HAP-1 (cell line): ENCODE measurements around the gene CD68.
"Not testable (repeated sequence)": the region's sequence is repeated elsewhere in the genome, so short reads cannot be mapped to it uniquely, and the experiment has no call there.

Experiments
- DNase-seq, 2 experiments: peaks; one replicate each; pipeline ENCODE4 v3.0.0-alpha.2; 2016 to 2020; ENCODE audit warnings: low spot score in 2 of 2
- H3K27me3 ChIP-seq: fragments of 250-450 bp; sonication (Bioruptor Pico); 2 replicates; pipeline ENCODE4 v1.5.1; 2020; ENCODE audit warnings: low read depth, mild to moderate bottlenecking, moderate library complexity
- H3K36me3 ChIP-seq: fragments of 250-450 bp; sonication (Bioruptor Pico); replicated peaks from 2 replicates; pipeline ENCODE4 v1.5.1; 2020; ENCODE audit warnings: mild to moderate bottlenecking
- H3K4me1 ChIP-seq: fragments of 250-450 bp; sonication (Bioruptor Pico); 2 replicates; pipeline ENCODE4 v1.5.1; 2020; ENCODE audit warnings: mild to moderate bottlenecking
- H3K4me3 ChIP-seq: fragments of 250-450 bp; sonication (Bioruptor Pico); 2 replicates; pipeline ENCODE4 v1.5.1; 2020; ENCODE audit warnings: mild to moderate bottlenecking, moderate library complexity
- H3K9me3 ChIP-seq: fragments of 250-450 bp; sonication (Bioruptor Pico); 2 replicates; pipeline ENCODE4 v1.5.1; 2020; ENCODE audit warnings: mild to moderate bottlenecking, moderate library complexity
- in situ Hi-C: fragments of 300-500 bp; cut with MboI; formaldehyde crosslinking; loops from 3 replicates; pipeline ENCODE4 v1.14.3; 2020; ENCODE audit warnings: low sequenced_read_pairs, inconsistent platforms, mixed read lengths

The CD68 gene

GRCh38 chr17:7597561-7597960, 18.1 kb downstream of the CD68 start:
- DNase-seq, H3K9me3 ChIP-seq, H3K4me1 ChIP-seq, in situ Hi-C loops, H3K27me3 ChIP-seq, H3K4me3 ChIP-seq: not testable (repeated sequence)
- H3K36me3 ChIP-seq, result peaks cover 95% of the 10 kb centered on the region

GRCh38 chr17:7606280-7606679, 26.8 kb downstream of the CD68 start:
- in situ Hi-C loops, result no loop called here
- H3K4me3 ChIP-seq, result no peak overlapping the region
- DNase-seq, result no peak
- H3K9me3 ChIP-seq, result no peaks in the 10 kb centered on the region
- peaks cover 3% of the 10 kb centered on the region; the same call in 1 of the 2 replicates for H3K4me1 ChIP-seq
- no peaks in the 10 kb centered on the region for H3K27me3 ChIP-seq
- H3K36me3 ChIP-seq, result peaks cover 49% of the 10 kb centered on the region

- in situ Hi-C loops, result no loop called here
- Histone ChIP-seq H3K27me3 (no peaks in the 10 kb centered on the region), H3K9me3 (no peaks in the 10 kb centered on the region), H3K36me3 (peaks cover 16% of the 10 kb centered on the region), H3K4me1 (peaks cover 12% of the 10 kb centered on the region), H3K4me3 (no peak overlapping the region)
- no peak for DNase-seq
Observed at GRCh38 chr17:7610641-7611040, 31.2 kb downstream of the CD68 start.

GRCh38 chr17:7611635-7612293, 32.3 kb downstream of the CD68 start:
- H3K36me3 ChIP-seq, result peaks cover 10% of the 10 kb centered on the region
- H3K4me3 ChIP-seq, result no peak overlapping the region
- in situ Hi-C loops, result no loop called here
- peaks cover 12% of the 10 kb centered on the region for H3K4me1 ChIP-seq
- H3K27me3 ChIP-seq, result no peaks in the 10 kb centered on the region
- no peak for DNase-seq
- H3K9me3 ChIP-seq, result no peaks in the 10 kb centered on the region

GRCh38 chr17:7612294-7612640, 32.8 kb downstream of the CD68 start:
- H3K4me3 ChIP-seq, result no peak overlapping the region
- DNase-seq, result no peak
- H3K36me3 ChIP-seq, result peaks cover 10% of the 10 kb centered on the region
- no peaks in the 10 kb centered on the region for H3K27me3 ChIP-seq
- in situ Hi-C loops, result no loop called here
- no peaks in the 10 kb centered on the region for H3K9me3 ChIP-seq
- H3K4me1 ChIP-seq, result peaks cover 12% of the 10 kb centered on the region

GRCh38 chr17:7613769-7614424, 34.5 kb downstream of the CD68 start:
- Histone ChIP-seq H3K9me3 (no peaks in the 10 kb centered on the region), H3K36me3 (peaks cover 10% of the 10 kb centered on the region), H3K27me3 (no peaks in the 10 kb centered on the region), H3K4me3 (peak overlapping the region; percentile 61), H3K4me1 (peaks cover 12% of the 10 kb centered on the region)
- DNase-seq, result no peak
- in situ Hi-C loops, result no loop called here

- in situ Hi-C loops, result no loop called here
- no peaks in the 10 kb centered on the region for H3K27me3 ChIP-seq
- DNase-seq, result peak; percentile 100
- no peaks in the 10 kb centered on the region for H3K9me3 ChIP-seq
- peak within 1 kb of the TSS; percentile 61 for H3K4me3 ChIP-seq
- peaks cover 9% of the 10 kb centered on the region for H3K4me1 ChIP-seq
- H3K36me3 ChIP-seq, result peaks cover 6% of the 10 kb centered on the region
Observed at GRCh38 chr17:7614425-7615264, 35.2 kb downstream of the CD68 start, which contains the start of gene FXR2. Gene FXR2, minus strand, starts transcription at chr17:7614897. Its CDS starts 365 bp downstream, at chr17:7614532.

GRCh38 chr17:7615265-7615747, 35.9 kb downstream of the CD68 start:
- H3K4me3 ChIP-seq, result peak overlapping the region; percentile 34
- DNase-seq, result no peak

GRCh38 chr17:7618608-7619007, 39.2 kb downstream of the CD68 start:
- in situ Hi-C loops, result no loop called here
- Histone ChIP-seq H3K4me3 (no peak overlapping the region), H3K27me3 (no peaks in the 10 kb centered on the region), H3K36me3 (no peaks in the 10 kb centered on the region), H3K9me3 (no peaks in the 10 kb centered on the region), H3K4me1 (no peaks in the 10 kb centered on the region; the same call in 1 of the 2 replicates)
- no peak for DNase-seq

More at GRCh38 chr17:7615265-7615747, 35.9 kb downstream of the CD68 start:
- no peaks in the 10 kb centered on the region for H3K9me3 ChIP-seq
- H3K27me3 ChIP-seq, result no peaks in the 10 kb centered on the region
- in situ Hi-C loops, result no loop called here
- H3K36me3 ChIP-seq, result peaks cover 6% of the 10 kb centered on the region
- peaks cover 9% of the 10 kb centered on the region for H3K4me1 ChIP-seq

- Histone ChIP-seq H3K27me3 (no peaks in the 10 kb centered on the region), H3K4me1 (no peaks in the 10 kb centered on the region), H3K4me3 (no peak overlapping the region), H3K9me3 (no peaks in the 10 kb centered on the region), H3K36me3 (no peaks in the 10 kb centered on the region)
- no peak for DNase-seq
- in situ Hi-C loops, result no loop called here
Observed at GRCh38 chr17:7620835-7621234, 41.4 kb downstream of the CD68 start.

- in situ Hi-C loops, result no loop called here
- no peak for DNase-seq
- H3K4me3 ChIP-seq, result no peak overlapping the region
- H3K27me3 ChIP-seq, result no peaks in the 10 kb centered on the region
- peaks cover 4% of the 10 kb centered on the region; the same call in 1 of the 2 replicates for H3K36me3 ChIP-seq
- H3K9me3 ChIP-seq, result no peaks in the 10 kb centered on the region
- peaks cover 4% of the 10 kb centered on the region; the same call in 1 of the 2 replicates for H3K4me1 ChIP-seq
Observed at GRCh38 chr17:7623661-7624060, 44.2 kb downstream of the CD68 start.

GRCh38 chr17:7625749-7626148, 46.3 kb downstream of the CD68 start:
- H3K4me1 ChIP-seq, DNase-seq, H3K9me3 ChIP-seq, H3K36me3 ChIP-seq, in situ Hi-C loops, H3K4me3 ChIP-seq, H3K27me3 ChIP-seq: not testable (repeated sequence)

GRCh38 chr17:7626307-7626706, 46.9 kb downstream of the CD68 start:
- DNase-seq, result no peak
- in situ Hi-C loops, result no loop called here
- peak overlapping the region; percentile 73 for H3K4me3 ChIP-seq

GRCh38 chr17:7626956-7627249, 47.5 kb downstream of the CD68 start:
- peak in 1 of 2 experiments; percentile 19 for DNase-seq
- H3K4me3 ChIP-seq, result peak overlapping the region; percentile 73
- peaks cover 4% of the 10 kb centered on the region; the same call in 1 of the 2 replicates for H3K4me1 ChIP-seq
- in situ Hi-C loops, result no loop called here
- peaks cover 4% of the 10 kb centered on the region; the same call in 1 of the 2 replicates for H3K36me3 ChIP-seq
- no peaks in the 10 kb centered on the region for H3K9me3 ChIP-seq
- no peaks in the 10 kb centered on the region for H3K27me3 ChIP-seq

More at GRCh38 chr17:7626307-7626706, 46.9 kb downstream of the CD68 start:
- no peaks in the 10 kb centered on the region for H3K27me3 ChIP-seq
- no peaks in the 10 kb centered on the region for H3K9me3 ChIP-seq
- peaks cover 4% of the 10 kb centered on the region; the same call in 1 of the 2 replicates for H3K4me1 ChIP-seq
- H3K36me3 ChIP-seq, result peaks cover 4% of the 10 kb centered on the region; the same call in 1 of the 2 replicates
